IMR-90 (cell line): Measurements from ENCODE around the gene ZNF497. TPM values are rescaled to one million over a fixed set of nuclear protein-coding genes. Genes with fewer than 3 reads are reported as not detected.

Experiments used
- ATAC-seq: fragments of 200-7000 bp; cut with Tn5 transposase; 2 replicates; pipeline ENCODE4 v1.9.1; 2020; ENCODE audit warnings: low read depth, mild to moderate bottlenecking, moderate library complexity
- BruUV-seq: library from RNA; stranded (reverse); fragments of 400-500 nt; replicated peaks from 2 replicates; lab custom pipeline; 2021; lab: Mats Ljungman, UMichigan
- CTCF ChIA-PET: fragments of 300-600 bp; formaldehyde crosslinking; extraction: SDS; loops from one replicate; lab custom pipeline; 2021; ENCODE audit warnings: antibody characterized with exemption; lab: Yijun Ruan, JAX
- POLR2A ChIA-PET: fragments of 300-600 bp; sonication (Branson Sonifier 250); formaldehyde crosslinking; loops from one replicate; lab custom pipeline; 2022; ENCODE audit warnings: antibody characterized with exemption; ENCODE audit not compliant: unreplicated experiment; lab: Charles Lee
- DNase-seq: peaks from one replicate; pipeline ENCODE4 v3.0.0; 2013
- H2AFZ ChIP-seq: replicated peaks from 2 replicates; pipeline ENCODE3; 2013; ENCODE audit warnings: low read length, mild to moderate bottlenecking; ENCODE audit not compliant: poor library complexity
- H2AK5ac ChIP-seq: 2 replicates; pipeline ENCODE4 v1.6.1; 2013; ENCODE audit warnings: low read depth, low read length, inconsistent platforms
- H2AK9ac ChIP-seq: replicated peaks from 2 replicates; pipeline ENCODE3; 2013; ENCODE audit warnings: mild to moderate bottlenecking, low read depth, low read length, moderate library complexity; ENCODE audit not compliant: poor library complexity
- H2BK120ac ChIP-seq: 2 replicates; pipeline ENCODE4 v1.6.1; 2013; ENCODE audit warnings: low read depth, low read length, inconsistent platforms
- H2BK15ac ChIP-seq: 3 replicates; pipeline ENCODE4 v1.6.1; 2013; ENCODE audit warnings: low read depth, low read length, inconsistent platforms
- H2BK20ac ChIP-seq: 2 replicates; pipeline ENCODE4 v1.6.1; 2013; ENCODE audit warnings: low read depth, mild to moderate bottlenecking, inconsistent platforms, low read length, moderate library complexity
- H2BK5ac ChIP-seq: 2 replicates; pipeline ENCODE4 v1.6.1; 2013; ENCODE audit warnings: mild to moderate bottlenecking, low read depth, low read length, inconsistent platforms; ENCODE audit not compliant: poor library complexity, severe bottlenecking
- H3K14ac ChIP-seq: replicated peaks from 2 replicates; pipeline ENCODE4 v1.6.1; 2013; ENCODE audit warnings: low read depth, low read length, inconsistent platforms
- H3K18ac ChIP-seq: 2 replicates; pipeline ENCODE4 v1.6.1; 2013; ENCODE audit warnings: low read depth, low read length, control low read depth
- H3K23ac ChIP-seq: 2 replicates; pipeline ENCODE4 v1.6.1; 2013; ENCODE audit warnings: low read depth, low read length, inconsistent platforms
- H3K27ac ChIP-seq: 2 replicates; pipeline ENCODE4 v1.5.1; 2013; ENCODE audit warnings: mild to moderate bottlenecking, control low read depth, low read length; ENCODE audit not compliant: insufficient read depth
- H3K27me3 ChIP-seq: 2 replicates; pipeline ENCODE4 v1.6.1; 2013; ENCODE audit warnings: low read length; ENCODE audit not compliant: control insufficient read depth, insufficient read depth
- H3K36me3 ChIP-seq: 2 replicates; pipeline ENCODE4 v1.6.1; 2013; ENCODE audit warnings: low read length, mixed read lengths; ENCODE audit not compliant: control insufficient read depth, insufficient read depth
- H3K4ac ChIP-seq: 2 replicates; pipeline ENCODE4 v1.6.1; 2013; ENCODE audit warnings: low read depth, low read length, inconsistent platforms
- H3K4me1 ChIP-seq: 2 replicates; pipeline ENCODE4 v1.6.1; 2013; ENCODE audit warnings: low read length, mixed read lengths; ENCODE audit not compliant: control insufficient read depth, insufficient read depth
- H3K4me2 ChIP-seq: 2 replicates; pipeline ENCODE4 v1.6.1; 2013; ENCODE audit warnings: low read depth, mild to moderate bottlenecking, control low read depth, low read length, moderate library complexity
- H3K4me3 ChIP-seq: 2 replicates; pipeline ENCODE4 v1.5.1; 2013; ENCODE audit warnings: low read depth, mild to moderate bottlenecking, control low read depth, low read length, moderate library complexity; ENCODE audit not compliant: insufficient read depth
- H3K56ac ChIP-seq: 2 replicates; pipeline ENCODE4 v1.6.1; 2013; ENCODE audit warnings: low read length, inconsistent platforms; ENCODE audit not compliant: insufficient read depth; ENCODE audit errors: extremely low read depth
- H3K79me1 ChIP-seq, 2 experiments: 2 replicates each; pipeline ENCODE4 v1.6.1; 2013; ENCODE audit warnings: low read length in 2 of 2, inconsistent platforms in 1 of 2, low read depth in 1 of 2
- H3K9ac ChIP-seq: 2 replicates; pipeline ENCODE4 v1.6.1; 2013; ENCODE audit warnings: low read depth, low read length, control low read depth
- H3K9me1 ChIP-seq: 2 replicates; pipeline ENCODE4 v1.6.1; 2013; ENCODE audit warnings: low read length, inconsistent platforms; ENCODE audit not compliant: insufficient read depth
- H3K9me3 ChIP-seq: 2 replicates; pipeline ENCODE4 v1.6.1; 2013; ENCODE audit warnings: low read length; ENCODE audit not compliant: control insufficient read depth, insufficient read depth
- H4K20me1 ChIP-seq: 2 replicates; pipeline ENCODE4 v1.6.1; 2013; ENCODE audit warnings: low read length, inconsistent platforms; ENCODE audit not compliant: insufficient read depth
- H4K5ac ChIP-seq: 2 replicates; pipeline ENCODE4 v1.6.1; 2013; ENCODE audit warnings: mild to moderate bottlenecking, low read depth, low read length, control low read depth
- H4K8ac ChIP-seq, 2 experiments: 2 replicates each; pipeline ENCODE4 v1.6.1; 2013; ENCODE audit warnings: low read depth in 2 of 2, low read length in 2 of 2, control low read depth in 1 of 2, inconsistent platforms in 1 of 2
- H4K91ac ChIP-seq: 2 replicates; pipeline ENCODE4 v1.6.1; 2013; ENCODE audit warnings: low read depth, low read length, inconsistent platforms; ENCODE audit not compliant: insufficient read depth
- MAZ ChIP-seq: IDR thresholded peaks from 2 replicates; pipeline ENCODE4 v1.6.1; 2012; ENCODE audit warnings: low read depth, mild to moderate bottlenecking, low read length, improper control_type of control experiment, moderate library complexity, borderline replicate concordance
- MXI1 ChIP-seq: IDR thresholded peaks from 2 replicates; pipeline ENCODE4 v1.6.1; 2012; ENCODE audit warnings: low read depth, mild to moderate bottlenecking, low read length, moderate library complexity, borderline replicate concordance
- RCOR1 ChIP-seq: IDR thresholded peaks from 2 replicates; pipeline ENCODE4 v1.6.1; 2012; ENCODE audit warnings: mild to moderate bottlenecking, low read length, improper control_type of control experiment; ENCODE audit not compliant: insufficient replicate concordance
- WGBS, 2 experiments: methylation state at CpG; one replicate each; pipeline versions ENCODE4 v1.1.5 to v1.1.7; 2013; ENCODE audit warnings: missing lambda C conversion rate in 2 of 2; ENCODE audit not compliant: insufficient read length in 1 of 2; ENCODE audit errors: extremely low coverage in 2 of 2; 5-methylcytosine and 5-hydroxymethylcytosine counted together
- dilution Hi-C: fragments of 300-500 bp; cut with HindIII; formaldehyde crosslinking; loops from one replicate; pipeline ENCODE4 v1.14.3; 2018; ENCODE audit warnings: low sequenced_read_pairs; ENCODE audit not compliant: unreplicated experiment
- in situ Hi-C: fragments of 300-500 bp; cut with MboI; formaldehyde crosslinking; loops from 3 replicates; pipeline ENCODE4 v1.14.3; 2019; ENCODE audit warnings: low sequenced_read_pairs, inconsistent platforms, mixed read lengths
- intact Hi-C: fragments of 100-400 bp; cut with micrococcal nuclease; formaldehyde crosslinking; loops from 2 replicates; pipeline ENCODE4 v1.10.0; 2022
- polyA plus RNA-seq, 3 experiments: library from polyadenylated mRNA; depleted of rRNA; stranded (reverse); fragments of >200 nt; gene quantifications; 2 replicates each; pipeline ENCODE4 v1.2.3, GENCODE V29; 2012; ENCODE audit warnings: low replicate concordance in 1 of 3
- total RNA-seq: library from RNA; depleted of rRNA; stranded (reverse); fragments of >200 nt; gene quantifications from 2 replicates; pipeline ENCODE4 v1.2.3, GENCODE V29; 2012

ZNF497 gene
- total and polyA plus RNA-seq, 2 of the 4 experiments (the other 2 are of a cell fraction) = 0.18 to 0.24 TPM

GRCh38 chr19:58317476-58318072, 45.0 kb downstream of the ZNF497 start:
- POLR2A ChIA-PET = no interaction called here
- no peak overlapping the region for H2BK20ac ChIP-seq
- intact Hi-C loops = no loop called here
- BruUV-seq = no TSS peak
- no peak overlapping the region for H4K5ac ChIP-seq
- no peak overlapping the region for H2BK15ac ChIP-seq
- no peak overlapping the region for H3K4me3 ChIP-seq
- no peak overlapping the region for H4K8ac ChIP-seq
- H3K79me1 ChIP-seq = peaks cover 14 to 27% of the 10 kb centered on the region in 2 experiments; a peak in 3 of 4 replicates
- dilution Hi-C loops = no loop called here
- peaks cover 28% of the 10 kb centered on the region for H4K20me1 ChIP-seq
- H3K36me3 ChIP-seq = peaks cover 33% of the 10 kb centered on the region
- no peak overlapping the region for H3K23ac ChIP-seq
- WGBS, 2 experiments = 71% methylated on average over 3 of the region's 7 CpGs; no CpG with 5 or more reads in 1 of the 2 experiments
- peak; percentile 59 for DNase-seq
- no peak overlapping the region for H2BK5ac ChIP-seq
- H4K91ac ChIP-seq = no peak overlapping the region
- 0 out of 2 replicates have a peak, but pooled peaks cover 10% of the 10 kb centered on the region for H3K9me1 ChIP-seq
- CTCF ChIA-PET = no interaction called here
- no peak overlapping the region for H2BK120ac ChIP-seq
- H3K27ac ChIP-seq = no peak overlapping the region
- H3K9ac ChIP-seq = no peak overlapping the region
- H3K4me2 ChIP-seq = no peak overlapping the region
- H3K4ac ChIP-seq = no peak overlapping the region
- H2AFZ ChIP-seq = no peak overlapping the region
- no peaks in the 10 kb centered on the region for H3K4me1 ChIP-seq
- H3K27me3 ChIP-seq = no peaks in the 10 kb centered on the region
- TF ChIP-seq MXI1 (peak; percentile 56; the same call in 1 of the 2 replicates), RCOR1 (peak; percentile 65), MAZ (no peak)
- no peak overlapping the region for H3K18ac ChIP-seq
- no peak overlapping the region for H3K14ac ChIP-seq
- H3K56ac ChIP-seq = no peak overlapping the region
- H2AK5ac ChIP-seq = no peak overlapping the region
- in situ Hi-C loops = no loop called here
- peak; percentile 89 for ATAC-seq
- no peaks in the 10 kb centered on the region for H3K9me3 ChIP-seq
- H2AK9ac ChIP-seq = no peak overlapping the region
